NCI-H526 (cell line): ENCODE measurements around the gene TYRO3.
A peak's percentile ranks its signal among the peaks of the same experiment; 100 is the strongest.
"Not testable (repeated sequence)": the region's sequence is repeated elsewhere in the genome, so short reads cannot be mapped to it uniquely, and the experiment has no call there.

ENCODE experiments used
- DNase-seq, 2 experiments: peaks; one replicate each; lab custom pipeline; 2025; lab: John Stamatoyannopoulos, UW

Gene TYRO3

DNA sequence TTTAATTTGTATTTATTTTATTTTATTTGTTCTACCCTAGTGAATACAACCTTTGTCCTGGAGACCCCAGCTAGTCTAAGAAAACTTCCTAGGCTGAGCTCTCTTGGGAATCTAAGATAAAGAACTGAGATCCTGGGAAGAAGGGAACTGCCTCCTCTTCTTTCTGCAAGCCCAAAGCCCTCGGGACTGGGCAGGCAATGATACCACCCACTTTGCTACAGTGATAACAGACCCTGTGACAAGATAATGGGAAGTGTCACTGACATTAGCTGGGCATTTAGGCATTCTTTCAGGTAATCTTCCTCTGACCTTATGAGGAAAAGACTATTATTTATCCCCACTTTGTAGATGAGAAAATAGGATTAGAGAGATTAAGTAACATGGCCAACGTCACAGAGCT, 15.1 kb downstream of the TYRO3 start:
- no peak for DNase-seq

DNA sequence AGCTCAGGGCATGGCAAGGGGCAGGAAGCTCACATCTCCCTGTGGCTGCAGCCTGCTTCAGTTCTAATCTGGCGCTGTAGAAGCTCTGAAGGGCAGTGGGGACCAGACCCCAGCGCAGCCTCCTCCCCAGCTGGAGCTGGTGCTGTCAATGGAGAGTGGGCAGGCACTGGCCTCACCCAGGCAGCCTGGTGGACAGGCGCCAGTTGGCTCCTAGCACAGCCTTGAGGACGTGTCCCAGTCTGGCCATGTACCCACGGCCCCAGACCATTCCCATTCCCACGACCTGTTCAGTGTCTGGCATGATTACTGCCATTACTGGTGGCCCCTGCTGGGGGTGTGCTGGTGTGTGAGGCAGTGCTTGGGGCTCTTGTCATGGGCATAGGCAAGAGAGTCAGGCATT, 16.3 kb downstream of the TYRO3 start:
- DNase-seq: no peak

DNA sequence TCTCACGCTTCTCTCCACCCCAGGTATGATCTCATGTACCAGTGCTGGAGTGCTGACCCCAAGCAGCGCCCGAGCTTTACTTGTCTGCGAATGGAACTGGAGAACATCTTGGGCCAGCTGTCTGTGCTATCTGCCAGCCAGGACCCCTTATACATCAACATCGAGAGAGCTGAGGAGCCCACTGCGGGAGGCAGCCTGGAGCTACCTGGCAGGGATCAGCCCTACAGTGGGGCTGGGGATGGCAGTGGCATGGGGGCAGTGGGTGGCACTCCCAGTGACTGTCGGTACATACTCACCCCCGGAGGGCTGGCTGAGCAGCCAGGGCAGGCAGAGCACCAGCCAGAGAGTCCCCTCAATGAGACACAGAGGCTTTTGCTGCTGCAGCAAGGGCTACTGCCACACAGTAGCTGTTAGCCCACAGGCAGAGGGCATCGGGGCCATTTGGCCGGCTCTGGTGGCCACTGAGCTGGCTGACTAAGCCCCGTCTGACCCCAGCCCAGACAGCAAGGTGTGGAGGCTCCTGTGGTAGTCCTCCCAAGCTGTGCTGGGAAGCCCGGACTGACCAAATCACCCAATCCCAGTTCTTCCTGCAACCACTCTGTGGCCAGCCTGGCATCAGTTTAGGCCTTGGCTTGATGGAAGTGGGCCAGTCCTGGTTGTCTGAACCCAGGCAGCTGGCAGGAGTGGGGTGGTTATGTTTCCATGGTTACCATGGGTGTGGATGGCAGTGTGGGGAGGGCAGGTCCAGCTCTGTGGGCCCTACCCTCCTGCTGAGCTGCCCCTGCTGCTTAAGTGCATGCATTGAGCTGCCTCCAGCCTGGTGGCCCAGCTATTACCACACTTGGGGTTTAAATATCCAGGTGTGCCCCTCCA, 19.1 kb downstream of the TYRO3 start:
- no peak for DNase-seq

DNA sequence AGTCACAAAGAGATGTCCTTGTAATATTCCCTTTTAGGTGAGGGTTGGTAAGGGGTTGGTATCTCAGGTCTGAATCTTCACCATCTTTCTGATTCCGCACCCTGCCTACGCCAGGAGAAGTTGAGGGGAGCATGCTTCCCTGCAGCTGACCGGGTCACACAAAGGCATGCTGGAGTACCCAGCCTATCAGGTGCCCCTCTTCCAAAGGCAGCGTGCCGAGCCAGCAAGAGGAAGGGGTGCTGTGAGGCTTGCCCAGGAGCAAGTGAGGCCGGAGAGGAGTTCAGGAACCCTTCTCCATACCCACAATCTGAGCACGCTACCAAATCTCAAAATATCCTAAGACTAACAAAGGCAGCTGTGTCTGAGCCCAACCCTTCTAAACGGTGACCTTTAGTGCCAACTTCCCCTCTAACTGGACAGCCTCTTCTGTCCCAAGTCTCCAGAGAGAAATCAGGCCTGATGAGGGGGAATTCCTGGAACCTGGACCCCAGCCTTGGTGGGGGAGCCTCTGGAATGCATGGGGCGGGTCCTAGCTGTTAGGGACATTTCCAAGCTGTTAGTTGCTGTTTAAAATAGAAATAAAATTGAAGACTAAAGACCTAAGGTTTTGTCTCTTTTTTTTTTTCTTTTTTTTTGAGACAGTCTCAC, 19.8 kb downstream of the TYRO3 start:
- no peak for DNase-seq

DNA sequence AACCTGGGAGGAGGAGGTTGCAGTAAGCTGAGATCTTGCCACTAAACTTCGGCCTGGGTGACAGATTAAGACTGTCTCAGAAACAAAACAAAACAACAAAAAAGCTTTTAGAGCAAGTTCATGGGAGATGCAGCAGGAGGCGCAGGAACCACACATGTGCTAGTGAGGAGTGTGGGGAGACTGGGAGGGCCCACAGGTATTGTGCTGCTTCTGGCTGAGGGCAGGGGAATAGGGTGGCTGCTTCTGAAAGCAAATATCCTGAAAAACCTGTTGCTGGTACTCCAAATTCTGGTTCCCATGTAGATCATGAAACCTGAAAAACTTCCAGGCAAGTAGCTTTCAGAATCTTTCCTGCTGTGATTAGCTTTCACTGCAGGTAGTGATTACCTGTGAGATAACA, 22.1 kb downstream of the TYRO3 start:
- DNase-seq: peak in 1 of 2 experiments; percentile 22

DNA sequence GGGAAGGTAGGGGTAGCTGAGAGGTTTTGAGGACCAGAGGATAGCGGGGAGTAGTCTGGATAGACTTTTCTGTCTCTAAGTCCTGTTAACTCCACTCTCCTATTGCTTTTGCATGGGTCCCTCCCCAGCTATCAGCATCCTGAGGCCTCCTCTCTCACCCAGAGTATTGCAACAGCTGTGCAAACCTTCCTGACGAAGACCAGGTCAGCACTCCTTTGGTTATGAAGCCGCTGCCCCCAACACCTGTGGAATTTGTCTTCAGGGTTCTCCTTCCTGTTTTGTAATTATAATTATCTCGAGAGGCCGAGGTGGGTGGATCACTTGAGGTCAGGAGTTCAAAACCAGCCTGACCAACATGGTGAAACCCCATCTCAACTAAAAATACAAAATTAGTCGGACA, 24.8 kb downstream of the TYRO3 start:
- no peak for DNase-seq

DNA sequence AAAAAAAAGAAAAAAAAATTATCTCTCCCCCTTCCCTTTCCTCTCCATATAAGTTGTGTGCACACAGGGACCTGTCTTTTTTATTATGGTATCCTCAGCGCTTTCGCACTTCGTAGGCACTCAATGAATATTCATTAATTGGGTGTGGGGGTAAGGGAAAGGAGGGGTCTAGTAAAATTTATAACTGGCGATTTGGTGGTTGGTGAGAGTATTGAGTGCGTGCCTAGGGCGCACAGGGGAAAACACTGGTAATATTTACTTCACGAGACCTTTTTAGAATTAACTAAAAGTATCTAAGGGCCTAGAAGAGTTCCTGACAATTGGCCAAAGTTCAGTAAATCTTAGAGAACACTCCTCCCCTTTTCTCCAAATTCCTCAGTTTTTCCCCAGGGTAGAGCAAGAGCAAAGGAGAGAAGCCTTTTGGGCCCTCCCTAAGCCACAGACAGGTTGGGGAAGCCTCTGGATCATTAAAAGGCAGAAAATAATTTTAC, 25.7 kb downstream of the TYRO3 start:
- no peak for DNase-seq

DNA sequence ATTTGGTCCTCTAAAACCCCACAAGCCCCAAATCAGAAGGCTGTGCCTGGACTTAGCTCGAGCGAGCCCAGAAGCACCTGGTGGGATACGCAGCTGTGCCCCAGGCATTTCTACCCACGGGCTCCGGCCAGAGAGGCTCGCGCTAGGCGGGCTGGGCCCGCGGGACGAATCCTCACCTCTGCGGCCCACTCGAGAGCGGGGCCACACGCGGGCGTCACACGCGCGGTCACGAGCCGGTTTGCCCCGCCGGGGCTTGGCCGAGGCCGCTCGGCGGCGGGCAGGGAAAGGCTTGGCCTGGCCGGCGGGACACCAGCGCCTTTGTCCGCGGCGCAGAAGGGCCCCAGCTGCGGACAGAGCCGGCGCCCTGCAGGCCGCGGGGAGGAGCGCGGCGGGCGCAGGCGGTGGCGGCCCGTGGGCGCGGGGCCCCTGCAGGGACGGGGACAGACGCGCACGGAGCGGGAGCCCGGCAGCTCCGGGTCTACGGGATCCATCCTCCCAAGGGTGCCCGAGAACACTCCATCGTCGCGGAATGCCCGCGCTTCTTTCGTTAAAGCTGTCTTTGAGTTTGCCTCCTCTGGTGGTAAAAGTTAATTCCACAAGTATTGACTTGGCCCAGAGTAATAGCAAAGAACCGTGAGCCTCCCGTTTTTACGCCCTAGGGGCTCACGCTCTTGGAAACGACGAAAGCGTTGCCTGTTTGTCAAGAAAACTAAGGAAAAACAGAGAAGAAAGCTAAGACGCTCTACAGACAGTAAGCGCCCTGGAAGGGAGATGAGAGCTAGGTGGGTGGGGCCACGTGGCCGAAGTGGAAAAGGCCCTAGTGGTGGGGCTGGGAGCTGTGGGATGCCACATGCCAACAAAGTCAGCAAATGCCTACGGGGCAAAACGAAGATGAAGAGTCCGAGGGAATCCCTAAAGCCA, 26.4 kb downstream of the TYRO3 start:
- peak in 1 of 2 experiments; percentile 53 for DNase-seq

DNA sequence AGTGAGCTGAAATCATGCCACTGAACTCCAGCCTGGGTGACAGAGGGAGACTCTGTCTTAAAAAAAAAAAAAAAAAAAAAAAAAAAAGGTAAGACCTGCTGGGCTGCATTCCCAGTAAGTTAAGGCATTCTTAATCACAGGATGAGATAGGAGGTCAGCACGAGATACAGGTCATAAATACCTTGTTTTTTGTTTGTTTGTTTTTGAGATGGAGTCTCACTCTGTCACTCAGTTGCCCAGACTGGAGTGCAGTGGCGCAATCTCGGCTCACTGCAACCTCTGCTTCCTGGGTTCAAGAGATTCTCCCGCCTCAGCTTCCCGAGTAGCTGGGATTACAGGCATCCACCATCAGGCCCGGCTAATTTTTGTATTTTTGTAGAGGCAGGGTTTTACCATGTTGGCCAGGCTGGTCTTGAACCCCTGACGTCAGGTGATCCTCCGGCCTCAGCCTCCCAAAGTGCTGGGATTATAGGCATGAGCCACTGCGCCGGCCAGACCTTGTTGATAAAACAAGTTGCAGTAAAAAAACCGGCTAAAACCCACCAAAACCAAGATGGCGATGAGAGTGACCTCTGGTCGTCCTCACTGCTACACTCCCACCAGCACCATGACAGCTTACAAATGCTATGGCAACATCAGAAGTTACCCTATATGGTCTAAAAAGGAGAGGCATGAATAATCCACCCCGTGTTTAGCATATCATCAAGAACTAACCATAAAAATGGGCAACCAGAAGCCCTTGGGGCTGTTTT, 27.7 kb downstream of the TYRO3 start:
- DNase-seq: not testable (repeated sequence)

DNA sequence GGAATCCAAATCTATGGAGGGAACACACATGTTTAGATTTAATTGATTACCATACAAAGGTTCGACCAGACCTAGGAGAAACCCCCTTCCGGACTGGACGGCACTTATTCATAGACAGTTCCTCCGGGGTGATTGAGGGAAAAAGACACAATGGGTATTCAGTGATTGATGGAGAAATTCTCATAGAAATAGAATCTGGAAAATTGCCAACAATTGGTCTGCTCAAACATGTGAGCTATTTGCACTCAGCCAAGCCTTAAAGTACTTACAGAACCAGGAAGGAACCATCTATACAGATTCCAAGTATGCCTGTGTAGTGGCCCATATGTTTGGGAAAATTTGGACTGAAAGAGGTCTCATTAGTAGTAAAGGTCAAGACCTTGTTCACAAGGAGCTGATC, 30.0 kb downstream of the TYRO3 start:
- not testable (repeated sequence) for DNase-seq

DNA sequence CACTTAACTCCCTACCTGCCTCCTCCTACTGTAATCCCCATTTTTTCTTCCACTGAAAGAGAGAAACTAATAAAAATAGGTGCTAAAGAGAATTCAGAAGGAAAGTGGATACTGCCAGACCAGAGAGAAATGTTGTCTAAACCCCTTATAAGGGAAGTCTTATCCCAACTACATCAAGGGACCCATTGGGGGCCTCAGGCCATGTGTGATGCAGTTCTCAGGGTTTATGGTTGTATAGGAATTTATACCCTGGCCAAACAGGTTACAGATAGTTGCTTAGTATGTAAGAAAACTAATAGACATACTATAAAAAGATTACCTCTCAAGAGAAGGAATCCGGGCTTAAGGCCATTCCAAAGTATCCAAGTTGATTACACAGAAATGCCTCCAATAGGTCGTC, 30.6 kb downstream of the TYRO3 start:
- DNase-seq: not testable (repeated sequence)

DNA sequence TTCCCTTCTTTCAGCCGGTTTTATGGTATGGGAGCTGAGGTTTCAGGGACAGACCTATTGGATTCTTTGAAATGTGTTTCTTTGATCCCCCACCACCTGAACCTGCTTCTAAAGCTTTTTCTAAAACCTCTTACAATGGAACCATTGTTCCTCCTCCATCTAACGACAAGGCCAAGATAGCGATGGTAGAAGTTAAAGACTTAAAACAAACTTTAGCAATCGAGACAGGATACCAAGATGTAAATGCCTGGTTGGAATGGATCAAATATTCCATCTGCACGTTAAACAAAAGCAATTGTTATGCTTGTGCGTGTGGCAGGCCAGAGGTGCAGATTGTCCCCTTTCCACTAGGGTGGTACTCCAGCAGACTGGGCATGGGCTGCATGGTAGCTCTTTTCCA, 32.2 kb downstream of the TYRO3 start:
- DNase-seq: not testable (repeated sequence)

DNA sequence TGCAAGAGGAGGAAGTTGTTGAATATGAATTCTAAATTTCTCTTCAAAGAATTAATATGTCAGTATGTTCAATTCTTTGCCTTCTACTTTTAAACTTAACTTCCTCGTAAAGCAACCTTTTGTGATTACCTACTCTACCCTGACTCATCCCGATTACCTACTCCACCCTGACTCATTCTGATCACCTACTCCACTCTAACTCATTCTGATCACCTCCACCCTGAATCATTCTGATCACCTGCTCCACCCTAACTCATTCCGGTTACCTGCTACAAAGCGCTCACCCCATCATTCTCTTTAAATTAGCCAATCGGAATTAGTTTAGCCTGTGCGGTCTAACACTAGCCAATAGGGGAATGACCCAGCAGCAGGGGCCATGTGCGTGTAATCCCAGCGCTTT, 33.7 kb downstream of the TYRO3 start:
- DNase-seq: not testable (repeated sequence)

DNA sequence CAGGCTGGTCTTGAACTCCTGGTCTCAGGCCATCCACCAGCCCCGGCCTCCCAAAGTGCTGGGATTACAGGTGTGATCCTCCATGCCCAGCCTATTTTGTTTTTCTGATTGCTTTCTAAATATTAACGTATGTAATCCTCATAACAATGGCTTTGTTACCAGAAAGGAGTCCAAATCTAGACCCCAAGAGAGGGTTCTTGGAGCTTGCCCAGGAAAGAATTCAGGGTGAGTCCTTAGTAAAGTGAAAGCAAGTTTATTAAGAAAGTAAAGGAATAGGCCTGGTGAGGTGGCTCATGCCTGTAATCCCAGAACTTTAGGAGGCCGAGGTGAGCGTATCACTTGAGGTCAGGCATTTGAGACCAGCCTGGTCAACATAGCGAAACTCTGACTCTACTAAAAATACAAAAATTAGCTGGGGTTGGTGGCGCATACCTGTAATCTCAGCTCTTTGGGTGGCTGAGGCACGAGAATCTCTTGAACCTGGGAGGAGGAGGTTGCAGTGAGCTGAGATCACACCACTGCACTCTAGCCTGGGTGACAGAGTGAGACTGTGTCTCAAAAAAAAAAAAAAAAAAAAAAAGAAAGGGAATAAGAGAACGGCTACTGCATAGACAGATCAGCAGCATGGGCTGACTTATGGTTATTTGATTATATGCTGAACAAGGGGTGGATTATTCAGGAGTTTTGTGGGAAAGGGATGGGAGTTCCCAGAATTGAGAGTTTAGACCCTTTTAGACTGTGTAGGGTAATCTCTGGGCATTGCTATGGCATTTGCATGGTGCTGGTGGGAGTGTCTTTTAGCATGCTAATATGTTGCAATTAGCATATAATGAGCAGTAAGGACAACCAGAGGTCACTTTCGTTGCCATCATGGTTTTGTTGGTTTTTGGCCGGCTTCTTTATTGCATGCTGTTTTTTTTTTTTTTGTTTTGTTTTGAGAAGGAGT, 36.1 kb downstream of the TYRO3 start:
- peak in 1 of 2 experiments; percentile 4 for DNase-seq

DNA sequence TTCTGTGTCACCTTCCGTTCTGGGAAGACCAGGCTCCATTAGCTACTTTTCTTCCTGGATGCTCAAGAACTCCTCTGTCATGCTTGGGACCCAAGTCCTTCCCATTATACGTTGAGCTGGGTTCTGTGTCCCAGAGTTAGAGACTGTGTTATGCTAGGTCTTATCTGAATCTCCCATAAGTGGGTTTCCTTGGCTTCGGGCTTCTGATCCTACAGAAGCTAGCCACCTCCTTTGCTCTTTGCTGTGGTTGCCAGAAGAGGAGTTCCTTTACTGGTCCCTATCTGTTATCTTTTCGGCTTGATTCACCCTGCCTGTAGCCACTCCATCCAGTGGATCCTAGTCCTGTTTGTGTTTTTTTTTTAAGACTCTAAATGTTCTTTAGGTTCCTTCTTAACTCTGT, 38.0 kb downstream of the TYRO3 start:
- DNase-seq: no peak

DNA sequence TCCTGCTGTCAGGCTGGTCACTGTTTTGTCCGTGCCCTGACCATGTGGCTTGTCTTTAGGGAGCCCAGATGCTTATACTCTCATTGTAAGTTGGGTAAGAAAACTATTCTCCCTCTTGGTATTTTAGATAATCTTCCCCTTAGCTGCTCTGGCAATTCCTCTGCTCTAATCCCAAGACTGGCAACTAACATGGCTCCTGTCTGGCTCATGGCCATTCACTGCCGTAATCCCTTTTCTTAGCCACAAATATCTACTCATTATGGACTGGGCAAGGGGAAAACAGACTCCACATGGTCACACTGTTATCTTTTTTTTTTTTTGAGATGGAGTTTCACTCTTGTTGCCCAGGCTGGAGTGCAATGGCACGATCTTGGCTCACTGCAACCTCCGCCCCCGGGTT, 38.8 kb downstream of the TYRO3 start:
- DNase-seq: no peak

DNA sequence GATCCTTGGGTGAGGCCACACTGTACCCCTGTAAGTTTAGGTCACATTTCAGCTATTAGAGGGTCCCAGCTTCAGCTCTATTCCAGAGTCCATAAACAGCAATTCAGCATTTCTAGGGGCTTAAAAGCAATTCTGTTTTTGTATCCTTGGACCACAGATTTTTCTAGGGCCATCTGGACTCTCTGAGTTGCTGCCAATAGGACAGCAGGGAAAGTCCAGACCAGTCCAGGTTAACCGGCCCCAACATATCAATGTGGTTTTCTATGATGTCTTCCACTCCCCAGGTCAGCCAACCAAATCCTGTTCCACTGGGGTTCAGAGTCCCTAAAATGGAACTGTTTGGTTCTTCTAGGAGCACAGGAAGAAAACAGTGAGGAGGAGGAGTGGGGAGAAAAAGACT, 40.0 kb downstream of the TYRO3 start:
- DNase-seq: no peak

DNA sequence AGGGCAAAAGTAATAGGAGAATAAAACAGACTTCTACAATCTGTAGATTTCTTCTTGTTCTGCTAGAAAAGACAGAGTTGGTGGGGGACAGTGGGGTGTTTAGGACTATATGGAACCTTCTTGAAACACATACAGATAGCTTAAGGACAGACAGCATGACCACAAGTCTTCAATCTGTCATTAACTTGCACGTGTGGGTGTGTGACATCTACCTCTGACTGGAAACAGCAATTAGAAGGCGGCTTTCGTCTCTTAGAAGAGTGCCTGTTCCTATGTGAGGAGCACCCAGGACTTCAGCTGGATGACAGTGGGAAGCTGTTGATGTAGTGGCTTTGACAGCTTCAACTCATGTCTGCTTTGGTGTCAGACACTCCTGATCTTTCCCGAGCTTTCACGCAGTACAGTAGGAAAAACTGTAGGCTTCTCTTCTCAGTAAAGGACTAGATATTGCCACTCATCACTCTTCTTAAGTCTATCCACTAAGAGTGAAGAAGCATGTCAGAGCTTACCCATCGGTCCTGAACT, 44.5 kb downstream of the TYRO3 start:
- no peak for DNase-seq

DNA sequence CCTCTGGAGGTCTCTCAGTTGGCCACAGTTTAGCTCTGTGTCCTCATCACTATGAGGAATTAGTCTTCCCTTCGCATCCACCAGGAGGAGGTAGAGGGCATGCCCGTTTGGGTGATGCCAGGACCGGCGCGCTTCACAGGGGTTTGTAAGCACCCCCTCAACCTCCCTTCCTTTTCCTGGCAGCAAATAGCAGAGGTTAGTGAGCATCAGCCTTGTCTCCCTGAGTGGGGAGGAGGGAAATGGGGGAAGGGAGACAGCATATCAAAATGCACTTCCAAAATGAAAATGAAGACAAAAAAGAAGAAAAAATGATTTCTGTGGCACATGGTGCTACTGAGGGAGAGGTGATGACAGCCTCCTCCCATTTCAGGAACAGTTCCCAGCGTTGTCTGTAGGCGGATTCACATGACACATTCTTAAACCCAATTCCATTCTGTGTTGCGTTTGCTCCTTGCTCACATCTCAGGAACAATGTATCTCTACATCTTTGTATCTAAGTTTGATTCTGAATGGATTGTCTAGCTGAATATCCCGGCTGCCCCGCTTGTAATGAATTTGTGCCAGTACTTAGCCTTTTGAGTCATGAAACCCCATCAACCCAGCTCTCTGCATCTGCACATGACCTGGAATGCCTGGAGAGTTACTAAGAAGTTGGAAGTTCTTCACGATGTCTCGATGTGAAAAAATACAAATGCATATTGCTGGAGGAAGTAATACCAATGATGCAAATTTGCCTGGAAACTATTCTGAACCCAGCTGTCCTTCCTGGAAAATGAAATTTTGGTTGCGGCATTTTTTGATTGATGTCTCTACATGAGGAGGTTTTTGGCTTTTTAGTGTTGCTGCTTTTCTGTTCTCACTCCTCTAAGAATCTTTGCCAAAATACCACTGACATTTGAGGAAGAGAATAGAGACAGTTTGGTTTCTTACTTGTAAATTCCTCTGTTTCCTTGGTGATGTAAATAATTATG, 45.2 kb downstream of the TYRO3 start:
- peak; percentile 54 to 85 for DNase-seq
